HG03108 (cell line): ENCODE data around the gene MAP4K4.
"Not testable (repeated sequence)": the region's sequence is repeated elsewhere in the genome, so short reads cannot be mapped to it uniquely, and the experiment has no call there.

Experiments used
- ATAC-seq: cut with Tn5 transposase; IDR thresholded peaks from one replicate; pipeline ENCODE4 v1.9.1; 2021; ENCODE audit warnings: moderate library complexity; ENCODE audit not compliant: unreplicated experiment

The MAP4K4 gene

GRCh38 chr2:101741775-101742520 is 44.4 kb downstream of the MAP4K4 start:
- no peak for ATAC-seq

- no peak for ATAC-seq
Observed at GRCh38 chr2:101742547-101742946, 45.0 kb downstream of the MAP4K4 start.

- ATAC-seq: no peak
Observed at GRCh38 chr2:101743288-101743687, 45.8 kb downstream of the MAP4K4 start.

GRCh38 chr2:101744832-101745231 is 47.3 kb downstream of the MAP4K4 start:
- no peak for ATAC-seq

- ATAC-seq: no peak
Observed at GRCh38 chr2:101745711-101746694, 48.5 kb downstream of the MAP4K4 start.

GRCh38 chr2:101748000-101748399 is 50.5 kb downstream of the MAP4K4 start:
- no peak for ATAC-seq

GRCh38 chr2:101748462-101748861 is 51.0 kb downstream of the MAP4K4 start:
- not testable (repeated sequence) for ATAC-seq

GRCh38 chr2:101750688-101751087 is 53.2 kb downstream of the MAP4K4 start:
- ATAC-seq: no peak

- ATAC-seq: no peak
Observed at GRCh38 chr2:101751276-101751815, 53.8 kb downstream of the MAP4K4 start.

GRCh38 chr2:101751875-101752619 is 54.5 kb downstream of the MAP4K4 start:
- peak; percentile 83 for ATAC-seq

GRCh38 chr2:101752716-101753616 is 55.5 kb downstream of the MAP4K4 start:
- no peak for ATAC-seq

- no peak for ATAC-seq
Observed at GRCh38 chr2:101753720-101754490, 56.4 kb downstream of the MAP4K4 start.

GRCh38 chr2:101754618-101755017 is 57.1 kb downstream of the MAP4K4 start:
- ATAC-seq: no peak

- no peak for ATAC-seq
Observed at GRCh38 chr2:101756266-101756665, 58.8 kb downstream of the MAP4K4 start.

GRCh38 chr2:101758001-101758400 is 60.5 kb downstream of the MAP4K4 start:
- no peak for ATAC-seq

- no peak for ATAC-seq
Observed at GRCh38 chr2:101759162-101759561, 61.7 kb downstream of the MAP4K4 start.

GRCh38 chr2:101762451-101763171 is 65.1 kb downstream of the MAP4K4 start:
- no peak for ATAC-seq
